Keratinocyte (primary cell): ENCODE results near the gene SCUBE1. TPM values are rescaled to one million over a fixed set of nuclear protein-coding genes. Genes with fewer than 3 reads are reported as not detected.

ENCODE experiments used
- DNase-seq: peaks from one replicate; pipeline ENCODE4 v3.0.0-alpha.2; 2011; ENCODE audit warnings: low read depth, missing footprints, low spot score
- FAIRE-seq: peaks from 2 replicates; lab custom pipeline; 2011; peaks lifted over from hg19 to GRCh38; lab: Jason Lieb, UNC
- H2AFZ ChIP-seq: 2 replicates; pipeline ENCODE4 v1.6.0; 2012; ENCODE audit warnings: low read length, control low read depth, inconsistent platforms; ENCODE audit not compliant: control insufficient read depth
- H3K27ac ChIP-seq: 2 replicates; pipeline ENCODE4 v1.5.1; 2011; ENCODE audit warnings: low read length; ENCODE audit not compliant: control insufficient read depth, insufficient read depth
- H3K27me3 ChIP-seq: 3 replicates; pipeline ENCODE4 v1.6.0; 2011; ENCODE audit warnings: low read length; ENCODE audit not compliant: control insufficient read depth, insufficient read depth; ENCODE audit errors: extremely low read depth
- H3K36me3 ChIP-seq, 2 experiments: 2 replicates in 1 of 2; 3 replicates in 1 of 2; pipeline ENCODE4 v1.5.1; 2011; ENCODE audit warnings: low read length in 2 of 2, mild to moderate bottlenecking in 1 of 2; ENCODE audit not compliant: control insufficient read depth in 2 of 2, insufficient read depth in 2 of 2; ENCODE audit errors: extremely low read depth in 1 of 2
- H3K4me1 ChIP-seq: 3 replicates; pipeline ENCODE4 v1.5.1; 2011; ENCODE audit warnings: low read length; ENCODE audit not compliant: control insufficient read depth, insufficient read depth; ENCODE audit errors: extremely low read depth
- H3K4me2 ChIP-seq: 3 replicates; pipeline ENCODE4 v1.6.0; 2011; ENCODE audit warnings: low read depth, low read length; ENCODE audit not compliant: control insufficient read depth, insufficient read depth; ENCODE audit errors: extremely low read depth
- H3K4me3 ChIP-seq, 3 experiments: fragments of 200-600 bp in 1 of 3; sonication (generic) in 1 of 3; 2 replicates in 2 of 3; 3 replicates in 1 of 3; pipeline ENCODE4 v1.5.1; 2011 to 2016; ENCODE audit warnings: low read length in 3 of 3, mild to moderate bottlenecking in 3 of 3, control low read depth in 2 of 3, inconsistent platforms in 1 of 3, low read depth in 1 of 3, mixed read lengths in 1 of 3, mixed run types in 1 of 3, moderate library complexity in 1 of 3; ENCODE audit not compliant: control insufficient read depth in 2 of 3, insufficient read depth in 2 of 3; ENCODE audit errors: extremely low read depth in 1 of 3
- H3K79me2 ChIP-seq: 2 replicates; pipeline ENCODE4 v1.6.0; 2012; ENCODE audit warnings: low read length; ENCODE audit not compliant: control insufficient read depth, insufficient read depth
- H3K9ac ChIP-seq: 3 replicates; pipeline ENCODE4 v1.6.0; 2011; ENCODE audit warnings: low read length; ENCODE audit not compliant: control insufficient read depth, insufficient read depth; ENCODE audit errors: extremely low read depth
- H3K9me1 ChIP-seq: 3 replicates; pipeline ENCODE4 v1.6.0; 2011; ENCODE audit warnings: low read length; ENCODE audit not compliant: control insufficient read depth, insufficient read depth; ENCODE audit errors: extremely low read depth
- H3K9me3 ChIP-seq: 2 replicates; pipeline ENCODE4 v1.5.1; 2012; ENCODE audit warnings: low read depth, low read length; ENCODE audit not compliant: control insufficient read depth
- H4K20me1 ChIP-seq: 3 replicates; pipeline ENCODE4 v1.6.0; 2011; ENCODE audit warnings: low read length; ENCODE audit not compliant: control insufficient read depth, insufficient read depth; ENCODE audit errors: extremely low read depth
- EZH2 ChIP-seq: IDR thresholded peaks from one replicate; pipeline ENCODE4 v1.6.1; 2012; ENCODE audit warnings: inconsistent platforms, mild to moderate bottlenecking, low read length, moderate library complexity
- dilution Hi-C: fragments of 300-500 bp; cut with MboI; formaldehyde crosslinking; loops from one replicate; pipeline ENCODE4 v1.7.0; 2020; ENCODE audit warnings: low sequenced_read_pairs; ENCODE audit not compliant: extremely low pct_ligation_motif_present
- polyA plus RNA-seq, 5 experiments: library from polyadenylated mRNA; depleted of rRNA in 3 of 5; stranded (reverse) in 3 of 5; stranded (forward) in 1 of 5; unstranded in 1 of 5; fragments of >200 nt; gene quantifications; 1 replicate in 1 of 5; 2 replicates in 3 of 5; 3 replicates in 1 of 5; pipeline versions ENCODE4 v1.2.1 to v1.2.3, GENCODE V29; 2011 to 2012; ENCODE audit warnings: missing spikeins in 2 of 5, low read depth in 1 of 5, low replicate concordance in 1 of 5
- TF ChIP-seq, protein P1 (sequence below), 3 experiments: IDR thresholded peaks in 1 of 3; conservative IDR thresholded peaks in 1 of 3; optimal IDR thresholded peaks in 1 of 3; 2 replicates in 2 of 3; 3 replicates in 1 of 3; pipeline versions ENCODE3 to v1.5.1; 2011; ENCODE audit warnings: low read length in 3 of 3, mild to moderate bottlenecking in 3 of 3, moderate library complexity in 2 of 3, control low read depth in 1 of 3, inconsistent platforms in 1 of 3; ENCODE audit not compliant: insufficient read depth in 2 of 3; ENCODE audit errors: extremely low read depth in 1 of 3

SCUBE1 gene
- polyA plus RNA-seq, 1 donor (not counting 4 experiments of a cell fraction or from before 2014, with no cell fraction given), result not detected

DNA sequence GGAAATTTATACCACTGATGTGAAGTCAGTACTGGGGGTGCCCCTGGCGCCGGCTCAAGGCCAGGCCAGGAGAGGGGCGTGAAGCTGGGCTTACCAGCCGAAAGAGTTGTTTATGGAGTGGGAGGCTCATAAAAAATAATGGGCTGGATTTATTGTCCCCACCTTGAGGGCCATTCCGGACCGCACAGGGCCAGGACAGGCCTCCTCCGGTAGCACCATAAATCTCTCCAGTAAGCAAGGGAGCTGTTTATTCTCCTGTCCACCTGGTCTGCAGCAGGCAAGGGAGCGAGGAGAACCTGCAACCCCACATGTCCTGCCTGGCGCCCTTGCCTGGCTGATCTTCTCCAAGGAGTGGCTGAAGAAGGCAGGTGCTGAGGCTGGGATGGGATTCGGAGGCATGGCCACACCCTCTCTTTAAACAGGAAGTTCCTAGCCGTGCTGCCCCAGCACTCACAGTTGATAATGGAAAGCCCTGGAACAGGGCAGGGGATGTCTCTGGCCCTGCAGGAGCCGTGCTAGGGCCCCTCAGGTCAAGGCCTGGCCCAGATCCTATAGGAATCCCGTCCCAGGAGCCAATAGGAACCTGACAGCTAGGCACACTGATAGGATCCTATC lies 65.1 kb downstream of the SCUBE1 start:
- Histone ChIP-seq H3K27ac (no peak overlapping the region), H3K79me2 (no peaks in the 10 kb centered on the region), H3K4me3 (no peak overlapping the region), H2AFZ (no peak overlapping the region), H4K20me1 (no peaks in the 10 kb centered on the region), H3K9me1 (no peaks in the 10 kb centered on the region), H3K9me3 (no peaks in the 10 kb centered on the region), H3K9ac (no peak overlapping the region), H3K4me2 (no peak overlapping the region), H3K27me3 (no peaks in the 10 kb centered on the region), H3K4me1 (no peaks in the 10 kb centered on the region), H3K36me3 (no peaks in the 10 kb centered on the region)
- TF ChIP-seq, protein P1, sequence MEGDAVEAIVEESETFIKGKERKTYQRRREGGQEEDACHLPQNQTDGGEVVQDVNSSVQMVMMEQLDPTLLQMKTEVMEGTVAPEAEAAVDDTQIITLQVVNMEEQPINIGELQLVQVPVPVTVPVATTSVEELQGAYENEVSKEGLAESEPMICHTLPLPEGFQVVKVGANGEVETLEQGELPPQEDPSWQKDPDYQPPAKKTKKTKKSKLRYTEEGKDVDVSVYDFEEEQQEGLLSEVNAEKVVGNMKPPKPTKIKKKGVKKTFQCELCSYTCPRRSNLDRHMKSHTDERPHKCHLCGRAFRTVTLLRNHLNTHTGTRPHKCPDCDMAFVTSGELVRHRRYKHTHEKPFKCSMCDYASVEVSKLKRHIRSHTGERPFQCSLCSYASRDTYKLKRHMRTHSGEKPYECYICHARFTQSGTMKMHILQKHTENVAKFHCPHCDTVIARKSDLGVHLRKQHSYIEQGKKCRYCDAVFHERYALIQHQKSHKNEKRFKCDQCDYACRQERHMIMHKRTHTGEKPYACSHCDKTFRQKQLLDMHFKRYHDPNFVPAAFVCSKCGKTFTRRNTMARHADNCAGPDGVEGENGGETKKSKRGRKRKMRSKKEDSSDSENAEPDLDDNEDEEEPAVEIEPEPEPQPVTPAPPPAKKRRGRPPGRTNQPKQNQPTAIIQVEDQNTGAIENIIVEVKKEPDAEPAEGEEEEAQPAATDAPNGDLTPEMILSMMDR (optimal IDR thresholded peaks at IDR 0.05 in 1 of 3, IDR thresholded peaks at IDR 0.05 in 1 of 3, conservative IDR thresholded peaks at IDR 0.05 in 1 of 3; ENCODE audit: extremely low read depth in 1 of 3, insufficient read depth in 2 of 3, low read length in 3 of 3), result no peak
- dilution Hi-C loops, result no loop called here
- no peak for DNase-seq
- no peak for FAIRE-seq

DNA sequence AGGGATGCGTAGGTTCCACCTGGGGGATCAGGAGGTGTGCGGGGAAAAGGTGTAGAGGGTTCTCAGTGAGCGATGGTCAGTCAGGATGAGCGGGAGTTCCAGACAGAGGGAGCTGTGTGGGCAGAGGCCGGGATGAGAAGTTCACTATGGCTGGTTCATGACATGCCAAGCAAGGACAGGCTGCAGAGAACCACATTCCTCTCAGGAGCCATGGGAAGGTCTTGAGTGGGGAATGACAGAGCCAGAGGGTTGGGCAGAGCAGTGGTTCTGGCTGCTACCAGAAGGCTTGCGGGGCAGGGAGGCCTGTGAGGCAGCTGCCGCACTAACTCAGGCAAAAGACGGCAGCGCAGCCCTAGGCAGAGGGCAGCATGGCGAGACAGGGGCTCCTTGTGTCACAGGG lies 66.1 kb downstream of the SCUBE1 start:
- no peak overlapping the region for H2AFZ ChIP-seq
- no peak for FAIRE-seq
- no peaks in the 10 kb centered on the region for H3K4me1 ChIP-seq
- H3K9me3 ChIP-seq, result no peaks in the 10 kb centered on the region
- H3K27me3 ChIP-seq, result no peaks in the 10 kb centered on the region
- dilution Hi-C loops, result no loop called here
- no peaks in the 10 kb centered on the region for H3K36me3 ChIP-seq
- H3K9me1 ChIP-seq, result no peaks in the 10 kb centered on the region
- H3K4me3 ChIP-seq, result no peak overlapping the region
- DNase-seq, result no peak
- H4K20me1 ChIP-seq, result no peaks in the 10 kb centered on the region
- H3K9ac ChIP-seq, result no peak overlapping the region
- H3K4me2 ChIP-seq, result no peak overlapping the region
- H3K79me2 ChIP-seq, result no peaks in the 10 kb centered on the region
- no peak for TF ChIP-seq EZH2
- TF ChIP-seq, protein P1 (optimal IDR thresholded peaks at IDR 0.05 in 1 of 3, IDR thresholded peaks at IDR 0.05 in 1 of 3, conservative IDR thresholded peaks at IDR 0.05 in 1 of 3; ENCODE audit: extremely low read depth in 1 of 3, insufficient read depth in 2 of 3, low read length in 3 of 3), result no peak
- no peak overlapping the region for H3K27ac ChIP-seq
